ENCODE data around the gene CCDC47.

Gene CCDC47

DNA sequence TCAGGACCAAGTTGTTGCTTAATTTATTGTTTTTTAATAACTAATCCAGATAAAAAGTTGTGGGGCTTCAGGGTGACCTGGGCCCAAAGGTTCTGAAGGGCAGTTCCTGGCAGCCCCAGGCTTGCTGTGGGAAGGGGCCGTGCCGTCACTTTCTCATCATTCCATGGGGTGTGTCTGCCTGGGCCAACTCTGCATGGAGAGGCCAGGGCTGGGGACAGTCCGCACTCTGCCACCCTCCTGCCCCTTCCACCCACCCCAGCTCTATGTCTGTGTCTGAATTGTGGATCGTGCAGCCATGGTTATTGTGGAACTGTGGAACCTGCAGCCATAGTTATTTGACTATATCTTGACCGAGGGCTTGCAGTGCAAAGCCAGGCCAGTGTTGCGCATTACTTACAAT, 77.5 kb downstream of the CCDC47 start:
- H3K27me3 ChIP-seq (ENCODE audit: insufficient read depth, low read length, poor library complexity): no peaks in the 10 kb centered on the region
- H4K20me1 ChIP-seq (ENCODE audit: insufficient read depth, low read length): peaks cover 32% of the 10 kb centered on the region
- H2AFZ ChIP-seq (ENCODE audit: low read depth, low read length): no peak overlapping the region
- peaks cover 76% of the 10 kb centered on the region for H3K36me3 ChIP-seq (ENCODE audit: insufficient read depth, low read length)
- ATAC-seq (ENCODE audit: insufficient read depth, low read depth): no peak
- no peak overlapping the region for H3K4me2 ChIP-seq (ENCODE audit: insufficient read depth, low read length)
- TF ChIP-seq, protein P1, sequence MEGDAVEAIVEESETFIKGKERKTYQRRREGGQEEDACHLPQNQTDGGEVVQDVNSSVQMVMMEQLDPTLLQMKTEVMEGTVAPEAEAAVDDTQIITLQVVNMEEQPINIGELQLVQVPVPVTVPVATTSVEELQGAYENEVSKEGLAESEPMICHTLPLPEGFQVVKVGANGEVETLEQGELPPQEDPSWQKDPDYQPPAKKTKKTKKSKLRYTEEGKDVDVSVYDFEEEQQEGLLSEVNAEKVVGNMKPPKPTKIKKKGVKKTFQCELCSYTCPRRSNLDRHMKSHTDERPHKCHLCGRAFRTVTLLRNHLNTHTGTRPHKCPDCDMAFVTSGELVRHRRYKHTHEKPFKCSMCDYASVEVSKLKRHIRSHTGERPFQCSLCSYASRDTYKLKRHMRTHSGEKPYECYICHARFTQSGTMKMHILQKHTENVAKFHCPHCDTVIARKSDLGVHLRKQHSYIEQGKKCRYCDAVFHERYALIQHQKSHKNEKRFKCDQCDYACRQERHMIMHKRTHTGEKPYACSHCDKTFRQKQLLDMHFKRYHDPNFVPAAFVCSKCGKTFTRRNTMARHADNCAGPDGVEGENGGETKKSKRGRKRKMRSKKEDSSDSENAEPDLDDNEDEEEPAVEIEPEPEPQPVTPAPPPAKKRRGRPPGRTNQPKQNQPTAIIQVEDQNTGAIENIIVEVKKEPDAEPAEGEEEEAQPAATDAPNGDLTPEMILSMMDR (IDR thresholded peaks at IDR 0.05; ENCODE audit: borderline replicate concordance, extremely low read depth, low read length, poor library complexity, severe bottlenecking): no peak
- no peak for TF ChIP-seq EZH2 (IDR thresholded peaks at IDR 0.05; ENCODE audit: borderline replicate concordance, low read depth, low read length, severe bottlenecking)
- peaks cover 26% of the 10 kb centered on the region for H3K4me1 ChIP-seq (ENCODE audit: insufficient read depth, low read length)
- no peak overlapping the region for H3K4me3 ChIP-seq (ENCODE audit: low read depth in 1 of 2, low read length in 2 of 2)
- no peak for DNase-seq
- H3K27ac ChIP-seq (ENCODE audit: low read length): no peak overlapping the region
- H3K79me2 ChIP-seq (ENCODE audit: insufficient read depth, low read length): peaks cover 12% of the 10 kb centered on the region
- H3K9me3 ChIP-seq (ENCODE audit: insufficient read depth, low read length, severe bottlenecking): no peaks in the 10 kb centered on the region
- no peak overlapping the region for H3K9ac ChIP-seq (ENCODE audit: low read depth, low read length)

Data from DND-41 (cell line).